NCI-H446 treated with DMSO at 0.1 percent for 48 hours (cell line): Measurements from ENCODE around the gene ARMC6.
"Not testable (repeated sequence)": the region's sequence is repeated elsewhere in the genome, so short reads cannot be mapped to it uniquely, and the experiment has no call there.

Experiments used
- DNase-seq: peaks from one replicate; lab custom pipeline; 2025; lab: John Stamatoyannopoulos, UW

ARMC6 gene

GRCh38 chr19:19077103-19077502, 43.7 kb downstream of the ARMC6 start:
- DNase-seq, result no peak

DNA sequence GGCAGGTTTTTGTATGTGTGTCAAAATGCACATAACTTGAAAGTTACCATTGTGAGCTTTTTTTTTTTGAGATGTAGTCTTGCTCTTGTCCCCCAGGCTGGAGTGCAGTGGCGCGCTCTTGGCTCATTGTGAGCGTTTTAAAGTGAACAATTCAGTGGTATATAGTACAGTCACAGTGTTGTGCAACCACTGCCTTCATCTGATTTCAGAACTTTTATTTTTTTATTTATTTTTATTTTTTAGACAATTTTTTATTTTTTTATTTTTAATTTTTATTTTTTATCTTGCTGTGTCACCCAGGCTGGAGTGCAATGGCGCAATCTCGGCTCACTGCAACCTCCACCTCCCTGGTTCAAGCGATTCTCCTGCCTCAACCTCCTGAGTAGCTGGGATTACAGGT, 45.4 kb downstream of the ARMC6 start:
- no peak for DNase-seq

- no peak for DNase-seq
These were observed 46.2 kb downstream of the ARMC6 start for GRCh38 chr19:19079571-19079970.

DNA sequence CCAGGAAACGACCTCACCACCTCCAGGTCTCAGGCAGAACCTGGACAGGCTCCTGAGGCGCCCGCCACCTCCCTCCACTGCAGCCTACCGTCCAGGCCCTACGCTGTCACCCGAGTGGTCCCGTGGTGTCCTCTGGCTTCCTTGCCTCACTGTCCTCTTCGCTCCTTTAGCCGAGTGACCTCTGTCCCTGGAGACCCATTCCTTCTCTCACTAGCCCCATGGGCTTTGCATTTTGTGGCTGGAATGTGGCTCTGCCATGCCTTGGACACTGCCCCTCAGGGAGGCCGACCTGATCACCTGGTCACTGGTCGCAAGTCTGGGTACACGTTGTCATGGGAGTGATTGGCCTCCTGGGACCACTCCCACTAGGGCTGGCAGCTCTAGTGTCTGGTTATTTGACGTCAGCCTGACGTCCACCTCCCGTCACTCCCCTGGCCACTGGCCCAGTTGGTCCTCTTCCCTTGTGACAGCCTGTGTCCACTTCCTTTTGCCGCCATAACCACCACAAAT, 48.3 kb downstream of the ARMC6 start:
- no peak for DNase-seq

DNA sequence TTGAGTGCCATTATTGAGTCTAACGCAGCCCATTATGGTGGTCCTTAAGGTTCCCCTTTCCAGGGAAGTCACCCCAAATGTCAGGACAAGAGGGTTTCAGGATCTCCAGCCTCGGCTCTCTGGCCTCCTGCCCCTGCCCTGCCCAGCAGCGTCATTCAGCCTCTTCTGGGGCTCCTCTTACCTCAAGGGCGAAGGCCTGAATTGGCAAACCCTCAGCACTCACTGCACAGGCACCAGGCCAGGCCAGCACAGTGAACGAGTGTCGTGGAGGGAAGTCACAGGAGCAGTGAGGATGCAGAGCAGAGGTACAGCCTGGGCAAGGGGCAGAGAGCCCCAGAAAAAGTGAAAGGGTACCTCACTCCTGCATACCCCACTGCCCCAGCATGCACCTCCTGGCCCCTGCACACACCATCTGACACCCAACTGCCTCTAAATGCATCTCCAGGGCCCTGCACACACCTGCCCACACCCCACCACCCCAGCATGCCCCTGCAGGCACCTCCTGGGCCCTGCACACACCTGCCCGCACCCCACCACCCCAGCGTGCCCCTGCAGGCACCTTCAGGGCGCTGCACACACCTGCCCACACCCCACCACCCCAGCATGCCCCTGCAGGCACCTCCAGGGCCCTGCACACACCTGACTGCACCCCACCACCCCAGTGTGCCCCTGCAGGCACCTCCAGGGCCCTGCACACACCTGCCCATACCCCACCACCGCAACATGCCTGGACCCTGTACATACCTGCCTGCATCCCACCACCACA, 50.2 kb downstream of the ARMC6 start:
- no peak for DNase-seq

DNA sequence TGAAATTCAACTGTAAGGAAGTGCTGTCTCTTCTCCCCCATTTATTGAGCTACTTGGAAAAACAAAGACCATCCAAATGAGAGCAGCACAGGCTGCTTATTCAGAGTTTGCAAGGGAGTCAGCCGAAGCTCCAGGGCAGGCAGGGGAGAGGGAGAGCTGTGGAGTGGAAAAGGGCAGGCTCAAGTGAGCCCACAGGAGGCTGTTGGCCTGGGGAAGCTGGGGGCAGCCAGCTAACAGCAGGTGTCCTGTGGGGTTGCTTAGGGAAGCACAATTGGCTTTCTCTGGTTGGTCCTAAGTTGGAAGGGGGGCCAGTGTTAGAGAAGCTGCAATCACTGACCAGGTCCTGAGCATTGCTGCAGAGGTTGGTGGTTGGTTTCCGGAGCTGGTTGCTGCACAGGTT, 54.3 kb downstream of the ARMC6 start:
- no peak for DNase-seq

DNA sequence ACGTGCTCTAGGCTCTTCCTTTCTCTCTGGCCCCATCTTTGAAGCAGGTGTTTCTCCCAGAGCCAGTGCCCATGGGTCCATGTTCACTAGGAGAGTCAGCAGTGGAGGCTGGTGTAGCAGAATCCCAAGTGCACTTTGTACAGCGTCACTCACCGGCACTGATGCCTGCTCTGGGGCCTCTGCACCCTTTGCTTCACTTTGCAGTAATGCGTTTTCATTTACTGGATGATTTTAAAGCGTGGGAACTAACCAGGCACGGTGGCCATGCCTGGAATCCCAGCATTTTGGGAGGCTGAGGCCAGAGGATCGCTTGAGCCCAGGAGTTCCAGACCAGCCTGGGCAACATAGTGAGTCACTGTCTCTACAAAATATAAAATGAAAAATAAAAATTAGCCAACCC, 61.1 kb downstream of the ARMC6 start:
- no peak for DNase-seq

DNA sequence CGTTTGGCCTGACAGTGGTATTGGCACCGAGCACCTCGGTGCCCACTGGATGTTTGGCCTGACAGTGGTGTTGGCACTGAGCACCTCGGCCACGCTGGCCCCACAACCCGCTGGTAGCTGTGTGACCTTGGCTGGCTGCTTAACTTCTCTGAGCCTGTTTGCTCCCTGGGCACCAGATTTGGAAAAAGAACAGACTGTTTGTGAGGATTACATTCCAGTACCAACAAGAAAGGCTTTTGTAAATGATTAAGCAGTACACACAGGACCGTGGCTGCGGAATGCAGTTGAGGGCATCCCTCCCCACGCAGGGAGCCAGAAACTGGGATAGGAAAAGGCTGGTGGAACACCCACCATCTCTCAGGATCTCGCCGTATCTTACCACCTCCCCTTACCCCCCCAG, 62.3 kb downstream of the ARMC6 start:
- DNase-seq, result no peak

GRCh38 chr19:19096641-19097627, 63.5 kb downstream of the ARMC6 start:
- no peak for DNase-seq

- DNase-seq, result no peak
These were observed 64.8 kb downstream of the ARMC6 start for GRCh38 chr19:19098084-19098702.

- no peak for DNase-seq
These were observed 65.6 kb downstream of the ARMC6 start for GRCh38 chr19:19098703-19099632.

DNA sequence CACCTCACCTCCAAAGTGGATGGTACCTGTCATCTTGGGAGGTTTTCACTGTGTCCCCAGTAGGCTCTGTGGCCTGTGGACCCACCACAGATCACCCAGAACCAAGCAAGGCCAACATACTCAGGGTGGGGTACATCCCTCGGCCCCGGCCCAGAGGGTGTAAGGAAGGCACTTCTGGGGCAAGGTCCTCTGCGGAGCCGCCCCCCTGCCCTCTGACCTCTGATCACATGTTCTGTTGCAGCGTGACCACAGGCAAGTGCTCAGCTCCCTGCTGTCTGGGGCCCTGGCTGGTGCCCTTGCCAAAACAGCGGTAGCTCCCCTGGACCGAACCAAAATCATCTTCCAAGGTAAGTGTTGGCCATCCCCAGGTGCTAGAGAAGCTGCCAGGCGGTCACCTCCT, 68.1 kb downstream of the ARMC6 start:
- DNase-seq, result no peak

GRCh38 chr19:19102566-19102965, 69.2 kb downstream of the ARMC6 start:
- not testable (repeated sequence) for DNase-seq

DNA sequence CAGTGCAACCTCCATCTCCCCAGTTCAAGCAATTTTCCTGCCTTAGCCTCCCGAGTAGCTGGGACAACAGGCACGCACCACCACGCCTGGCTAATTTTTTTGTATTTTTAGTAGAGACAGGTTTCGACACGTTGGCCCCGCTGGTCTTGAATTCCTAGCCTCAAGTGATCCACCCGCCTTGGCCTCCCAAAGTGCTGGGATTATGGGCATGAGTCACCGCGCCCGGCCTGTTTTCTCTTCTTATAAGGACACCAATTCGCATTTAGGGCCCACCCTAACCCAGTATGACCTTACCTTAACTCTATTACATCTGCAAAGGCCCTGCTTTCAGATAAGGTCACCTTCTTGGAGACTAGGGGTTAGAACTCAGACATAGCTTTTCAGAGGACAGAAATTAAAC, 69.8 kb downstream of the ARMC6 start:
- DNase-seq, result no peak

DNA sequence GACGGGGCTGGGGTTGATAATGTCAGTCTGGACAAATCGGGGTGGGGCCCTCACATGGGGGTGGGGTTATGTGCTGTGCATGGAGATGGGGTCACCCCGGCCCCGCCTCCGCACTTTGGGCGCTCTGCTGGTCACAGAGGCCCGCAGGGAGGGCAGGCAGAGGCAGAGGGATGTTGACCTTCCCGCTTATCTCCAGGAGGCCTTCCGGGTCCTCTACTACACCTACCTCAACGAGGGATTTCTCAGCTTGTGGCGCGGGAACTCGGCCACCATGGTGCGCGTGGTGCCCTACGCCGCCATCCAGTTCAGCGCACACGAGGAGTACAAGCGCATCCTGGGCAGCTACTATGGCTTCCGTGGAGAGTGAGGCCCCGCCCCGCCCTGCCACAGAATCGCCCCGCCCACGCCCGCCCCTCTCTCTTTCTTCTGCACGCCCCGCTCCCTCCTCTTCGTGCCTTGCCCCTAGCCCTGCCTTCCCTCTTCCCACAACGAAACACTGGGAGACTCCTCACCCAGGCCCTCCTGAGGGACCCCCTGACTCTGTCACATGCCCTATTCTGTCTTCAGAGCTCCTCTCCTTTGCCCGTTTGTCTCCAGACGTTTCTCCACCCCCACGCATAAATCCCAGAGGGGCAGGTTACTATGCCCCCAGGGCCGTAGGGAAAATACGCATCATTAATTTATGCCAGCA, 72.1 kb downstream of the ARMC6 start:
- no peak for DNase-seq

DNA sequence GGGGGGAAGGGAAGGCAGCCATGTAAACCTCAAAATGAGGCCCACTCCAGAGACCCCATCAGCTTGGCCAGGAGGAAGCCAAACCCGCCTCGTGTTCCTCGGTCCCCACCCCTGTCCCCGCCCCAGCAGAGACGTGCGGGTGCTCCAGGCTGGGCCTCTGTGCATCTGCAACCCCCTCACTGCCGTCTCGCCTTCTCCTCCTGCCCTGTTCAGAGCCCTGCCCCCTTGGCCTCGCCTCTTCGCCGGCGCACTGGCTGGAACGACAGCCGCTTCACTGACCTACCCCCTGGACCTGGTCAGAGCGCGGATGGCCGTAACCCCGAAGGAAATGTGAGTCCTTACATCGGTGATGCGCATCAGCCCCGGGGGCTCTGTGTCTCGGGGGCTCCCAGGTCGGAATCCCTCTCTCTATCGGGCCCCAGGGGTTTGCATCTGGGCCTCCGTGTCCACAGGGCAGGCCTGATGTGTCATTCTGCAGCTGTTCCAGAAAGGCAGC, 72.7 kb downstream of the ARMC6 start:
- no peak for DNase-seq

- DNase-seq, result not testable (repeated sequence)
These were observed 73.5 kb downstream of the ARMC6 start for GRCh38 chr19:19106938-19107337.

DNA sequence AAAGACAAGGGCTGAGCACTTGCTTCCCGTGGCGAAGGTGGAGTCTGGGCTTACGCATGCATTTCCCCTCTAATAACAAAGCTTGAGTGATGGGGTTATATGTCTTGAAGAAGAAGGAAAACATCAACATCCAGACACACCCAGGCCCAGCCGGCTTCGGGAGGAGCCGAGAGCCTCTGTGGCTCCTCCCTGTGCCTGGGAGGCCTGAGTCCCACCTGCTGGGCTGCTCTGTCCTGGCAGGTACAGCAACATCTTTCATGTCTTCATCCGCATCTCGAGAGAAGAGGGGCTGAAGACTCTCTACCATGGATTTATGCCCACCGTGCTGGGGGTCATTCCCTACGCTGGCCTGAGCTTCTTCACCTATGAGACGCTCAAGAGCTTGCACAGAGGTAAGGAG, 74.3 kb downstream of the ARMC6 start:
- no peak for DNase-seq
